ENCODE measurements around the gene ENTPD2.
"Not testable (repeated sequence)": the region's sequence is repeated elsewhere in the genome, so short reads cannot be mapped to it uniquely, and the experiment has no call there.

The ENTPD2 gene

DNA sequence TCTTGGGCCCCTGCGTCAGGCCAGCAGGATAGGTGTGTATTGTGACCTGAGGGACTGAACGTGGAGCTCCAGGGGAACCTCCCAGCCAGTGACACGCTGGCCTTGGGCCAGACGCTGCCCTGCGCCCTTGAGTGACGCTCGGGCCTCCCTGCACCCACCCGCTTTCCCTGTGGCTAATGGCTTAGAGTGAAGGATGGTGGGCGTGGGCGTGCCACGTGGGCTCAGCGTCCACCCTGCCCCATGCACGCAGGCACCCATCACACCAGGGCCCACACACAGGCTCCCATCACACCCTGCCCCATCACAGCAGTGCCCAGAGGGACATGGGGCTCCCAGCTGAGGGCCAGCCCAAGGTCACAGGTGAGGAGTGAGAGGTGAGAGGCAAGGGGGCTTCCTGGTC is 16.8 kb downstream of the ENTPD2 start:
- TF ChIP-seq, protein P1, sequence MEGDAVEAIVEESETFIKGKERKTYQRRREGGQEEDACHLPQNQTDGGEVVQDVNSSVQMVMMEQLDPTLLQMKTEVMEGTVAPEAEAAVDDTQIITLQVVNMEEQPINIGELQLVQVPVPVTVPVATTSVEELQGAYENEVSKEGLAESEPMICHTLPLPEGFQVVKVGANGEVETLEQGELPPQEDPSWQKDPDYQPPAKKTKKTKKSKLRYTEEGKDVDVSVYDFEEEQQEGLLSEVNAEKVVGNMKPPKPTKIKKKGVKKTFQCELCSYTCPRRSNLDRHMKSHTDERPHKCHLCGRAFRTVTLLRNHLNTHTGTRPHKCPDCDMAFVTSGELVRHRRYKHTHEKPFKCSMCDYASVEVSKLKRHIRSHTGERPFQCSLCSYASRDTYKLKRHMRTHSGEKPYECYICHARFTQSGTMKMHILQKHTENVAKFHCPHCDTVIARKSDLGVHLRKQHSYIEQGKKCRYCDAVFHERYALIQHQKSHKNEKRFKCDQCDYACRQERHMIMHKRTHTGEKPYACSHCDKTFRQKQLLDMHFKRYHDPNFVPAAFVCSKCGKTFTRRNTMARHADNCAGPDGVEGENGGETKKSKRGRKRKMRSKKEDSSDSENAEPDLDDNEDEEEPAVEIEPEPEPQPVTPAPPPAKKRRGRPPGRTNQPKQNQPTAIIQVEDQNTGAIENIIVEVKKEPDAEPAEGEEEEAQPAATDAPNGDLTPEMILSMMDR (conservative IDR thresholded peaks at IDR 0.05; ENCODE audit: low read length) = no peak
- DNase-seq (ENCODE audit: low read depth) = no peak
- no peak overlapping the region for H3K4me3 ChIP-seq (ENCODE audit: low read length)

DNA sequence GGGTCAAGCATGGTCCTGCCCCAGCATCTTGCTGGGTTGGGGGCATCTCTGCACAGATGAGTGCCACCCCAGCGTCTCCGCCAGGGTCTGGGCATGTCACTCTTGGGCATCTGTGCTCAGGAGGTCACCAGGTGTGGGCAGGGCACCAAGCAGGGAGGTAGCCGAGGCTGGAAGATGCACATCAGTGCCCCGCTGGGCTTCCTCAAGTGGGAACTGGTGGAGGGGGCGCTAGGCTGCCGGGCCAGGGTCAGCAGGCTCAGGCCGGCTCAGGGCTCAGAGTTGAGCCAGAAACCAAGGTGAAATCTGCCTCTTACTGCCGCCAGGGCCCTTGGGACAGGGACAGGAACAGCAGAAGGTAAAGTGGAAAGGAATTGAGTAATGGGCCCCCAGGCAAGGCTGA is 17.9 kb downstream of the ENTPD2 start:
- H3K4me3 ChIP-seq (ENCODE audit: low read length) = no peak overlapping the region
- TF ChIP-seq, protein P1 (conservative IDR thresholded peaks at IDR 0.05; ENCODE audit: low read length) = no peak
- DNase-seq (ENCODE audit: low read depth) = no peak

DNA sequence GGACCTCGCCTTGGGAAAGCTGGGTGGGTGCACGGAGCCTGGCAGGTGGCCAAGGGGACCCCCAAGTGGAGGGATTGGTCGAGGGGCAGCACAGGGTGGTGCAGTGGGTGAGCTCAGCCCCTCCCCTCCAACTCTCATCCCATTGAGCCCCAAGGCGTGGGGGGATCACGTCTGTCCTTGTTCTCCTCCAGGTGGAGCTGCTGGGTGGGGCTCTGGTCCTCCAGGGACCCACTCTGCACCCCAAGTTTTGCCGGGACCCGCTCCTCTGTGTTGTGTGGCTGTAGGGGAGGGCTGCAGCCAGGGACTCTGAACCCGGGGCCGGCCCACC is 18.4 kb downstream of the ENTPD2 start:
- TF ChIP-seq, protein P1 (conservative IDR thresholded peaks at IDR 0.05; ENCODE audit: low read length) = no peak
- DNase-seq (ENCODE audit: low read depth) = no peak
- H3K4me3 ChIP-seq (ENCODE audit: low read length) = no peak overlapping the region

DNA sequence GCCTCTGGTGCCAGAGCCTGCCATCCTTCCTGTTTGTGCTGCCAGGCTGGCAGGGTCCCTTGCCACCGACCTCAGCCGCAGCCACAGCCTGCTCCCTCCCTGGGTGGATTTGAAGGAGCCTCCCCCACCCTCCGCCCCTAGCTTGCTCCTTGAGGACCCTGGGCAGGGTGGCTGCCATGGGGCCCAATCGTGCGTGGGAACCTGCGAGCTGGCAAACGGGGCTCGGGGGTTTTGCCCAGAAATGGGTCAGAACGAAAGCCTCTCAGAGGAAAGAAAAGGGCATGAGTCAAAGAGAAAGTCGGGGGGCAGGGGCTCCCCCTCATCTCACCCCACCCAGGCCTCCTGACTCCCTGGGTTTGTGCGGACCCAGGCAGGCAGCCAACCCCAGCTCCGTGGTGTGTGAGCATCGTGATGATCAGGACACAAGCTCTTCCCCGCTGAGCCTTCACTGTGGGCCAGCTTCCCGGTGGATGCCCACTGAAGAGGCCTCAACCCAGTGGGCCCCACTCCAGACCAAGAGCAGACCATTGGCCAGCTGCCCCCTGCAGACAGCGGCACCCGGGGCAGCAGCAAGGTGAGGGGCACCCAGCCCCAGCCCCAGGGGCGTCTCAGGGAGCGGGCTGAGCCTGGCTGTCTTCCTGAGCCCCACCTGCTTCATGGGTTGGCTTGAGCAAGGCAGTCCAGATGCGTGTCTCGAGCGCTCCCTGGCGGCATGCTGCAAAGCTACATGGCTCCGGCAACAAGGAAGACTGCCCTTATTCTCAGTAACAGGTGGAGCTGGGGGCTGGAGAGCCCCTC is 19.0 kb downstream of the ENTPD2 start:
- TF ChIP-seq, protein P1 (conservative IDR thresholded peaks at IDR 0.05; ENCODE audit: low read length) = peak; percentile 82
- peak; percentile 75 for DNase-seq (ENCODE audit: low read depth)
- no peak overlapping the region for H3K4me3 ChIP-seq (ENCODE audit: low read length)

DNA sequence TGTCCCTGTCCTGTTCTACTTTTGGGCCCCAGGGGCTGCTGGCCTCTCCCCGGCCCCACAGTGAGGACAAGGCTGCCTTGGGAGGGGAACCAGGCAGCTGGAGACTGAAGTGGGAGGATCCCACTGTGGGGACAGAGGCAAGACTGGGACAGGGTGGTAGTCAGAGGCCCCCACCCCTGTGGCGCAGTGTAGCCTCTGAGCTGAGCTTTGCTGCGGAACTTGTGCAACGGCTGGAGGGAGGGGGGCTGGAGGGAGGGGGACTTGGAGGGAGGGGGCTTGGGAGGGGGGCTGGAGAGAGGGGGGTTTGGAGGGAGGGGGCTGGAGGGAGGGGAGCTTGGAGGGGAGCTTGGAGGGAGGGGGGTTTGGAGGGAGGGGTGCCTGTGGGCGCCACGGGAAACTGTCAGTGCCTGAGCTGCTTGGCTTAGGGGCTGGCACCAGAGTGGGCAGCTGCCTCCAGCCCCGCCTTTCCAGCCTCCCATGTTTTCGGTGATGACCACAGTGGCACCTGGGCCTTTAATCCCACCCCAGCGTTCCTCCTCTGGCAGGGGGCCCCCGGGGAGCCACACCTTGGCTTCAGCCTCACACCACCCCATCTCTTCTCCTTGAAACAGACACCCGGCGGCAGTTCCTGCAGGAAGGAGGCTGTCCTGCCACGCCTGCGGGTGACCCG is 19.7 kb downstream of the ENTPD2 start:
- TF ChIP-seq, protein P1 (conservative IDR thresholded peaks at IDR 0.05; ENCODE audit: low read length) = no peak
- no peak overlapping the region for H3K4me3 ChIP-seq (ENCODE audit: low read length)
- DNase-seq (ENCODE audit: low read depth) = no peak

DNA sequence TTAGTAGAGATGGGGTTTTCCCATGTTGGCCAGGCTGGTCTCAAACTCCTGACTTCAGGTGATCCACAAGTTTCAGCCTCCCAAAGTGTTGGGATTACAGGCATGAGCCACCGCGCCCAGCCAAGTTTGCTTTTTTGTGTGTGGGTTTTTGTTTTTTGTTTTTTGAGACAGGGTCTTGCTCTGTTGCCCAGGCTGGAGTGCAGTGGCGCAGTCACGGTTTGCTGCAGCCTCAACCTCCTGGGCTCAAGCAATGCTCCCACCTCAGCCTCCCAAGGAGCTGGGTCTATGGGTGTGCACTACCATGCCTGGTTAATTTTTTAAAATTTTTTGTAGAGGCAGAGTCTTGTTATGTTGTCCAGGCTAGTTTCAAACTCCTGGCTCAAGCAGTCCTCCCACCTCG is 20.4 kb downstream of the ENTPD2 start:
- not testable (repeated sequence) for DNase-seq (ENCODE audit: low read depth); H3K4me3 ChIP-seq (ENCODE audit: low read length)

DNA sequence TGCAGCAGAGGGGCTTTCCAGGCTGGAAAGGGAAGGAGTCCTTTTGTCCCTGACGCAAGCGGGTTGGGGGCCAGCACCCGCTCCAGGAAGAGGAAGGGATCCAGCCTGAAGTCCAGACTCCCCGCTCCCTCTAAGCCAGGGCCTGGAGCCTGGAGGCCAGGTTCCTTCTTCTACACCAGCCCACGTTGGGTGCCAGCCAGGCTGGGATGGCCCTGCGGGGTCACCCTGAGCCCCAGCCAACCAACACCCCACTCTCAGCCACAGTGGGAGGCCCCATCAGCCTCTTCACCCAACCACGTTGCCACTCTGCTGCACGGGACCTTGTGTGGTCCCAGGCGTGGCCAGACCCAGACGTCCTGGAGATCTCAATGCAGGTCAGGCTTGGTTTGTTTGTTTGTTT is 21.0 kb downstream of the ENTPD2 start:
- H3K4me3 ChIP-seq (ENCODE audit: low read length) = no peak overlapping the region
- DNase-seq (ENCODE audit: low read depth) = no peak
- TF ChIP-seq, protein P1 (conservative IDR thresholded peaks at IDR 0.05; ENCODE audit: low read length) = no peak

Measured in AG10803 (cell line).